Body of pancreas (tissue), 4 donors: ENCODE data around the gene GLTP.

ENCODE experiments used
- POLR2A ChIP-seq, 3 donors: fragments of 450-650 bp; IDR thresholded peaks; one replicate each; pipeline ENCODE4 v1.6.1; 2016; ENCODE audit warnings: antibody characterized with exemption in 3 of 3, mild to moderate bottlenecking in 2 of 3
- TF ChIP-seq, protein P1 (sequence below), 7 experiments: fragments of 450-650 bp in 4 of 7; fragments of 200-600 bp in 3 of 7; sonication (generic) in 3 of 7; IDR thresholded peaks; one replicate each; pipeline ENCODE4 v1.5.1; 2016 to 2019; ENCODE audit warnings: antibody characterized with exemption in 7 of 7

DNA sequence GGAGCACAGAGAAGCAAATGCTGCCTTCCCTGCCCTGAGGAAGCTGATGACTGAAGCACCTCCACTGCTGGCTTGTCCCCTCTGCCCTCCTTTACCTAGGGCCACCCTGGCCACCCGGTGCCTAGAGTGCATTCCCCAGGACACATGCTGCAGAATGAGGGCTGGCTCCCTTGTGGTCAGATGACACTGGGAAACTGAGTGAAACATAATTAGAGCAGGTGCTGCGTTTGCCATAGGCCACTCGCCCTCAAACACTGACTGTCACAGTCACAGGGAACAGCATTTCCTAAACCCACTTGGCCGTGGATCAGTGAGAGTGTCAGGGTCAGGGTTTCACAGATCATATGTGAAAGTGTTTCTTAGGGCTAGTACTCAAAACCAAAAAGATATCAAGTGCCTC lies 35.7 kb upstream of the GLTP start:
- TF ChIP-seq POLR2A (IDR thresholded peaks at IDR 0.05) = no peak
- TF ChIP-seq, protein P1, sequence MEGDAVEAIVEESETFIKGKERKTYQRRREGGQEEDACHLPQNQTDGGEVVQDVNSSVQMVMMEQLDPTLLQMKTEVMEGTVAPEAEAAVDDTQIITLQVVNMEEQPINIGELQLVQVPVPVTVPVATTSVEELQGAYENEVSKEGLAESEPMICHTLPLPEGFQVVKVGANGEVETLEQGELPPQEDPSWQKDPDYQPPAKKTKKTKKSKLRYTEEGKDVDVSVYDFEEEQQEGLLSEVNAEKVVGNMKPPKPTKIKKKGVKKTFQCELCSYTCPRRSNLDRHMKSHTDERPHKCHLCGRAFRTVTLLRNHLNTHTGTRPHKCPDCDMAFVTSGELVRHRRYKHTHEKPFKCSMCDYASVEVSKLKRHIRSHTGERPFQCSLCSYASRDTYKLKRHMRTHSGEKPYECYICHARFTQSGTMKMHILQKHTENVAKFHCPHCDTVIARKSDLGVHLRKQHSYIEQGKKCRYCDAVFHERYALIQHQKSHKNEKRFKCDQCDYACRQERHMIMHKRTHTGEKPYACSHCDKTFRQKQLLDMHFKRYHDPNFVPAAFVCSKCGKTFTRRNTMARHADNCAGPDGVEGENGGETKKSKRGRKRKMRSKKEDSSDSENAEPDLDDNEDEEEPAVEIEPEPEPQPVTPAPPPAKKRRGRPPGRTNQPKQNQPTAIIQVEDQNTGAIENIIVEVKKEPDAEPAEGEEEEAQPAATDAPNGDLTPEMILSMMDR (IDR thresholded peaks at IDR 0.05) = no peak
